Hepatocyte (in vitro differentiated cells): ENCODE data around the gene ISL2. TPM values are rescaled to one million over a fixed set of nuclear protein-coding genes. Genes with fewer than 3 reads are reported as not detected.

Experiments used
- DNase-seq: peaks from one replicate; pipeline ENCODE4 v3.0.0-alpha.2; 2016; ENCODE audit warnings: low spot score
- H2AFZ ChIP-seq: fragments of 200-600 bp; sonication (generic); 2 replicates; pipeline ENCODE4 v1.6.0; 2016; ENCODE audit warnings: antibody characterized with exemption, mild to moderate bottlenecking
- H3K27ac ChIP-seq: fragments of 200-600 bp; sonication (generic); 2 replicates; pipeline ENCODE4 v1.5.1; 2016; ENCODE audit warnings: mild to moderate bottlenecking
- H3K27me3 ChIP-seq: fragments of 200-600 bp; sonication (generic); 2 replicates; pipeline ENCODE4 v1.6.1; 2016
- H3K36me3 ChIP-seq: fragments of 200-600 bp; sonication (generic); replicated peaks from 2 replicates; pipeline ENCODE4 v1.5.1; 2016; ENCODE audit warnings: low read depth; ENCODE audit not compliant: insufficient read depth
- H3K4me1 ChIP-seq: fragments of 200-600 bp; sonication (generic); 2 replicates; pipeline ENCODE4 v1.5.1; 2016; ENCODE audit warnings: mild to moderate bottlenecking, moderate library complexity; ENCODE audit not compliant: insufficient read depth
- H3K4me2 ChIP-seq: fragments of 200-600 bp; sonication (generic); 2 replicates; pipeline ENCODE4 v1.6.0; 2016
- H3K4me3 ChIP-seq: fragments of 200-600 bp; sonication (generic); 2 replicates; pipeline ENCODE4 v1.5.1; 2016; ENCODE audit warnings: mild to moderate bottlenecking
- H3K79me2 ChIP-seq: fragments of 200-600 bp; sonication (generic); 2 replicates; pipeline ENCODE4 v1.6.0; 2017; ENCODE audit warnings: mild to moderate bottlenecking
- H3K9me2 ChIP-seq: fragments of 200-600 bp; sonication (generic); replicated peaks from 2 replicates; pipeline ENCODE4 v1.6.0; 2017; ENCODE audit warnings: mild to moderate bottlenecking; ENCODE audit not compliant: insufficient read depth
- H3K9me3 ChIP-seq: fragments of 200-600 bp; sonication (generic); 2 replicates; pipeline ENCODE4 v1.5.1; 2016; ENCODE audit warnings: low read depth, mild to moderate bottlenecking
- H4K20me1 ChIP-seq: fragments of 200-600 bp; sonication (generic); 2 replicates; pipeline ENCODE4 v1.6.0; 2016; ENCODE audit warnings: mild to moderate bottlenecking; ENCODE audit not compliant: insufficient read depth, poor library complexity, severe bottlenecking
- CTCF ChIP-seq: fragments of 200-600 bp; sonication (generic); IDR thresholded peaks from 2 replicates; pipeline ENCODE4 v1.5.1; 2016; ENCODE audit warnings: antibody characterized with exemption, mild to moderate bottlenecking; ENCODE audit not compliant: poor library complexity
- EZH2 ChIP-seq: fragments of 200-600 bp; sonication (generic); IDR thresholded peaks from 2 replicates; pipeline ENCODE4 v1.6.1; 2016; ENCODE audit warnings: antibody characterized with exemption, mild to moderate bottlenecking, borderline replicate concordance
- EZH2phosphoT487 ChIP-seq: fragments of 200-600 bp; sonication (generic); IDR thresholded peaks from one replicate; pipeline ENCODE4 v1.6.1; 2018; ENCODE audit warnings: antibody characterized with exemption, mild to moderate bottlenecking, low read depth, moderate library complexity; ENCODE audit not compliant: unreplicated experiment, severe bottlenecking
- WGBS: methylation state at CpG from one replicate; pipeline ENCODE4 v1.1.6; 2016; ENCODE audit warnings: low lambda C conversion rate; ENCODE audit errors: missing lambda C conversion rate; 5-methylcytosine and 5-hydroxymethylcytosine counted together
- polyA plus RNA-seq: library from polyadenylated mRNA; unstranded; fragments of >200 nt; fragmentation: Nextera tagmentation; extraction: Ambion mirVana; gene quantifications from 2 replicates; pipeline ENCODE4 v1.2.1, GENCODE V29; 2016
- total RNA-seq: library from RNA; depleted of rRNA; stranded (reverse); fragments of >200 nt; gene quantifications from 2 replicates; pipeline ENCODE4 v1.2.3, GENCODE V29; 2014

ISL2 gene
- total and polyA plus RNA-seq, 2 experiments from 2014 or later, result 3.9 to 4.7 TPM

GRCh38 chr15:76354823-76355440 is 18.4 kb downstream of the ISL2 start:
- H4K20me1 ChIP-seq, result no peaks in the 10 kb centered on the region
- H3K9me2 ChIP-seq, result no peaks in the 10 kb centered on the region
- 26% methylated on average over 3 of the region's 3 CpGs for WGBS
- H3K27me3 ChIP-seq, result no peaks in the 10 kb centered on the region
- no peak overlapping the region for H2AFZ ChIP-seq
- H3K4me1 ChIP-seq, result peaks cover 9% of the 10 kb centered on the region
- H3K4me2 ChIP-seq, result peak overlapping the region; percentile 43
- DNase-seq, result no peak
- TF ChIP-seq EZH2 (no peak), CTCF (no peak), EZH2phosphoT487 (no peak)
- no peaks in the 10 kb centered on the region for H3K36me3 ChIP-seq
- no peaks in the 10 kb centered on the region for H3K9me3 ChIP-seq
- H3K79me2 ChIP-seq, result peaks cover 8% of the 10 kb centered on the region
- H3K27ac ChIP-seq, result peak overlapping the region; percentile 39
- no peak overlapping the region for H3K4me3 ChIP-seq

- H3K36me3 ChIP-seq, result no peaks in the 10 kb centered on the region
- H3K27me3 ChIP-seq, result no peaks in the 10 kb centered on the region
- no peak for DNase-seq
- no peaks in the 10 kb centered on the region for H3K9me2 ChIP-seq
- H2AFZ ChIP-seq, result no peak overlapping the region
- no peak overlapping the region for H3K4me2 ChIP-seq
- peaks cover 9% of the 10 kb centered on the region for H3K4me1 ChIP-seq
- H4K20me1 ChIP-seq, result no peaks in the 10 kb centered on the region
- no peaks in the 10 kb centered on the region for H3K9me3 ChIP-seq
- WGBS, result 88% methylated on average over 3 of the region's 3 CpGs
- H3K4me3 ChIP-seq, result no peak overlapping the region
- TF ChIP-seq EZH2 (no peak), CTCF (no peak), EZH2phosphoT487 (no peak)
- no peaks in the 10 kb centered on the region for H3K79me2 ChIP-seq
- no peak overlapping the region for H3K27ac ChIP-seq
Measured at GRCh38 chr15:76358453-76358852, 21.9 kb downstream of the ISL2 start.

GRCh38 chr15:76359152-76359551 is 22.6 kb downstream of the ISL2 start:
- Histone ChIP-seq H3K27ac (no peak overlapping the region), H3K79me2 (no peaks in the 10 kb centered on the region), H3K36me3 (no peaks in the 10 kb centered on the region), H3K4me2 (no peak overlapping the region), H3K27me3 (no peaks in the 10 kb centered on the region), H4K20me1 (no peaks in the 10 kb centered on the region), H3K9me3 (no peaks in the 10 kb centered on the region), H3K4me3 (no peak overlapping the region), H3K9me2 (no peaks in the 10 kb centered on the region), H2AFZ (no peak overlapping the region), H3K4me1 (peaks cover 9% of the 10 kb centered on the region)
- TF ChIP-seq EZH2phosphoT487, result no peak
- TF ChIP-seq CTCF, result no peak
- TF ChIP-seq EZH2, result no peak
- WGBS, result 84% methylated on average over 3 of the region's 3 CpGs
- DNase-seq, result no peak
